WTC11 (cell line): Measurements from ENCODE around the gene LAD1. TPM values are rescaled to one million over a fixed set of nuclear protein-coding genes. Genes with fewer than 3 reads are reported as not detected.

Source experiments
- ATF1 ChIP-seq: sonication (generic); formaldehyde crosslinking; IDR thresholded peaks from 2 replicates; pipeline ENCODE4 v1.8.1; 2023; ENCODE audit warnings: mild to moderate bottlenecking, moderate library complexity, missing genetic modification reagents
- CREM ChIP-seq: sonication (generic); formaldehyde crosslinking; IDR thresholded peaks from 2 replicates; pipeline ENCODE4 v1.8.1; 2022; ENCODE audit warnings: mild to moderate bottlenecking, missing genetic modification reagents, moderate library complexity
- FOXK1 ChIP-seq: sonication (generic); formaldehyde crosslinking; IDR thresholded peaks from 2 replicates; pipeline ENCODE4 v1.8.0; 2022; ENCODE audit warnings: mild to moderate bottlenecking, moderate library complexity, missing genetic modification reagents
- GABPB1 ChIP-seq: sonication (generic); formaldehyde crosslinking; IDR thresholded peaks from 2 replicates; pipeline ENCODE4 v1.8.1; 2023; ENCODE audit warnings: mild to moderate bottlenecking, missing genetic modification reagents
- GTF2I ChIP-seq: fragments of 250-450 bp; sonication (Bioruptor Pico); conservative IDR thresholded peaks from 2 replicates; pipeline ENCODE4 v1.4.0; 2021; ENCODE audit warnings: mild to moderate bottlenecking
- HMGA2 ChIP-seq: fragments of 250-450 bp; sonication (Bioruptor Pico); IDR thresholded peaks from 2 replicates; pipeline ENCODE4 v1.4.0; 2021; ENCODE audit warnings: mild to moderate bottlenecking, moderate library complexity
- NFE2L1 ChIP-seq: sonication (generic); formaldehyde crosslinking; IDR thresholded peaks from 2 replicates; pipeline ENCODE4 v1.8.1; 2023; ENCODE audit warnings: missing genetic modification reagents
- RELA ChIP-seq: sonication (generic); formaldehyde crosslinking; IDR thresholded peaks from 2 replicates; pipeline ENCODE4 v1.8.1; 2022; ENCODE audit warnings: missing genetic modification reagents, mild to moderate bottlenecking, borderline replicate concordance
- TCF7 ChIP-seq: sonication (generic); formaldehyde crosslinking; IDR thresholded peaks from 2 replicates; pipeline ENCODE4 v1.8.0; 2022; ENCODE audit warnings: mild to moderate bottlenecking, low read depth, missing genetic modification reagents, moderate library complexity
- ZBTB21 ChIP-seq: sonication (generic); formaldehyde crosslinking; IDR thresholded peaks from 2 replicates; pipeline ENCODE4 v1.8.1; 2023; ENCODE audit warnings: mild to moderate bottlenecking, missing genetic modification reagents, borderline replicate concordance
- ZNF317 ChIP-seq: sonication (generic); formaldehyde crosslinking; IDR thresholded peaks from 2 replicates; pipeline ENCODE4 v1.8.1; 2023; ENCODE audit warnings: low read depth, mild to moderate bottlenecking, moderate library complexity, missing genetic modification reagents, borderline replicate concordance
- ZNF396 ChIP-seq: fragments of 250-450 bp; sonication (Bioruptor Pico); IDR thresholded peaks from 2 replicates; pipeline ENCODE4 v1.8.0; 2021; ENCODE audit warnings: mild to moderate bottlenecking, moderate library complexity, borderline replicate concordance
- ZNF416 ChIP-seq: fragments of 250-450 bp; sonication (Bioruptor Pico); IDR thresholded peaks from 2 replicates; pipeline ENCODE4 v1.9.0; 2021; ENCODE audit warnings: mild to moderate bottlenecking, inconsistent platforms
- total RNA-seq: library from RNA; stranded (reverse); gene quantifications from 3 replicates; pipeline ENCODE4 v1.2.3, GENCODE V29; 2021
- TF ChIP-seq, protein P1 (sequence below): fragments of 250-450 bp; sonication (Bioruptor Pico); IDR thresholded peaks from 2 replicates; pipeline ENCODE4 v1.9.0; 2021; ENCODE audit warnings: moderate library complexity, mild to moderate bottlenecking, inconsistent platforms, borderline replicate concordance
- TF ChIP-seq, protein P2 (sequence below): sonication (generic); formaldehyde crosslinking; IDR thresholded peaks from 2 replicates; pipeline ENCODE4 v1.8.0; 2023; ENCODE audit warnings: missing genetic modification reagents, mild to moderate bottlenecking, borderline replicate concordance
- TF ChIP-seq, protein P3 (sequence below): sonication (generic); formaldehyde crosslinking; IDR thresholded peaks from 2 replicates; pipeline ENCODE4 v1.8.1; 2023; ENCODE audit warnings: mild to moderate bottlenecking, moderate library complexity, missing genetic modification reagents
- TF ChIP-seq, protein P4 (sequence below): sonication (generic); formaldehyde crosslinking; conservative IDR thresholded peaks from 2 replicates; pipeline ENCODE4 v1.8.1; 2022; ENCODE audit warnings: mild to moderate bottlenecking, missing genetic modification reagents
- TF ChIP-seq, protein P5 (sequence below): sonication (generic); formaldehyde crosslinking; IDR thresholded peaks from 2 replicates; pipeline ENCODE4 v1.8.1; 2022; ENCODE audit warnings: low read depth, mild to moderate bottlenecking, moderate library complexity, missing genetic modification reagents, borderline replicate concordance
- TF ChIP-seq, protein P6 (sequence below): sonication (generic); formaldehyde crosslinking; IDR thresholded peaks from 2 replicates; pipeline ENCODE4 v1.8.1; 2023; ENCODE audit warnings: mild to moderate bottlenecking, missing genetic modification reagents
- TF ChIP-seq, protein P7 (sequence below): sonication (generic); formaldehyde crosslinking; IDR thresholded peaks from 2 replicates; pipeline ENCODE4 v1.8.1; 2022; ENCODE audit warnings: mild to moderate bottlenecking, missing genetic modification reagents, moderate library complexity, borderline replicate concordance
- TF ChIP-seq, protein P8 (sequence below): fragments of 250-450 bp; sonication (Bioruptor Pico); conservative IDR thresholded peaks from 2 replicates; pipeline ENCODE4 v1.9.0; 2021; ENCODE audit warnings: mild to moderate bottlenecking
- TF ChIP-seq, protein P9 (sequence below): sonication (generic); formaldehyde crosslinking; IDR thresholded peaks from 2 replicates; pipeline ENCODE4 v1.8.0; 2022; ENCODE audit warnings: mild to moderate bottlenecking, missing genetic modification reagents

LAD1 gene
- total RNA-seq, 1 experiment from 2014 or later, result 14.9 TPM

DNA sequence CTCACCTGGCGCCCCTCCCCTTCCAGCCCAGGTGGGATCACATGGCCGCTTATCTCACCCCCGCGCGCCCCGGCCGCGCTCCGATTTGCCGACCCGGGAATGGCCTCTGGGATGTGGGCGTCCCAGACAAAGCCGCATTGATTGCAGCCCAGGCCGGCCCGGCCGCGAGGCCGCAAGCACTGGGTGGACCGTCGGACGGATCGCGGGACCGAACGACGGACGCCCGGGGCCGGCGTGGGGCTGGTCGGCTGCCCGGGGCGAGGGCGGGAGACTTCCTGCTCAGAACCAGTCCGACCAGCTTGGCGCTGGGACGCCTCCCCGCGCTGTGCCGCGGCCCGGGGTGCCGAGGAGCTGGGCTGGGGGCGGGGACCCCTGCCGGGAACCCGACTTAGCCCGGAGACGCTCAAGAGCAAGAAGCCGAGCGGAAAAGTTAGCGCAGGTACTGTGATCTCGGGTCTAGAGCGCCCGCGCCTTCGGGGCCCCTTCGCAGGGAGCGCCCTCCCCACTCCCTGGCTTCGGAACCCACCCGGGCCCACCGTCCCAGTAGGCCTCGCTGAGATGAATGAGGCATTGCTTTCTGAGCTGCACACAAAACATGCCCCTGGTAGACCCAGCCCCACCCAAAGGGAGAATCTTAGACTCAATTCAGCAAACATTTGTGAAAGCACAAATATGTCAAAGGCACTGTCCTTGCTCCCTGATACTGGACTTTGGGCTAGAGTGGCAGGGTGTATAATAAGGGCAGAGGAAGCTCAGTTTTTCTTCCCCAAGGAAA, 415 bp upstream of the LAD1 start (continued):
- TF ChIP-seq, protein P1, sequence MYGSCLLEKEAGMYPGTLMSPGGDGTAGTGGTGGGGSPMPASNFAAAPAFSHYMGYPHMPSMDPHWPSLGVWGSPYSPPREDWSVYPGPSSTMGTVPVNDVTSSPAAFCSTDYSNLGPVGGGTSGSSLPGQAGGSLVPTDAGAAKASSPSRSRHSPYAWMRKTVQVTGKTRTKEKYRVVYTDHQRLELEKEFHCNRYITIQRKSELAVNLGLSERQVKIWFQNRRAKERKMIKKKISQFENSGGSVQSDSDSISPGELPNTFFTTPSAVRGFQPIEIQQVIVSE (CRISPR knock-in tag), result no peak
- TF ChIP-seq, protein P2, sequence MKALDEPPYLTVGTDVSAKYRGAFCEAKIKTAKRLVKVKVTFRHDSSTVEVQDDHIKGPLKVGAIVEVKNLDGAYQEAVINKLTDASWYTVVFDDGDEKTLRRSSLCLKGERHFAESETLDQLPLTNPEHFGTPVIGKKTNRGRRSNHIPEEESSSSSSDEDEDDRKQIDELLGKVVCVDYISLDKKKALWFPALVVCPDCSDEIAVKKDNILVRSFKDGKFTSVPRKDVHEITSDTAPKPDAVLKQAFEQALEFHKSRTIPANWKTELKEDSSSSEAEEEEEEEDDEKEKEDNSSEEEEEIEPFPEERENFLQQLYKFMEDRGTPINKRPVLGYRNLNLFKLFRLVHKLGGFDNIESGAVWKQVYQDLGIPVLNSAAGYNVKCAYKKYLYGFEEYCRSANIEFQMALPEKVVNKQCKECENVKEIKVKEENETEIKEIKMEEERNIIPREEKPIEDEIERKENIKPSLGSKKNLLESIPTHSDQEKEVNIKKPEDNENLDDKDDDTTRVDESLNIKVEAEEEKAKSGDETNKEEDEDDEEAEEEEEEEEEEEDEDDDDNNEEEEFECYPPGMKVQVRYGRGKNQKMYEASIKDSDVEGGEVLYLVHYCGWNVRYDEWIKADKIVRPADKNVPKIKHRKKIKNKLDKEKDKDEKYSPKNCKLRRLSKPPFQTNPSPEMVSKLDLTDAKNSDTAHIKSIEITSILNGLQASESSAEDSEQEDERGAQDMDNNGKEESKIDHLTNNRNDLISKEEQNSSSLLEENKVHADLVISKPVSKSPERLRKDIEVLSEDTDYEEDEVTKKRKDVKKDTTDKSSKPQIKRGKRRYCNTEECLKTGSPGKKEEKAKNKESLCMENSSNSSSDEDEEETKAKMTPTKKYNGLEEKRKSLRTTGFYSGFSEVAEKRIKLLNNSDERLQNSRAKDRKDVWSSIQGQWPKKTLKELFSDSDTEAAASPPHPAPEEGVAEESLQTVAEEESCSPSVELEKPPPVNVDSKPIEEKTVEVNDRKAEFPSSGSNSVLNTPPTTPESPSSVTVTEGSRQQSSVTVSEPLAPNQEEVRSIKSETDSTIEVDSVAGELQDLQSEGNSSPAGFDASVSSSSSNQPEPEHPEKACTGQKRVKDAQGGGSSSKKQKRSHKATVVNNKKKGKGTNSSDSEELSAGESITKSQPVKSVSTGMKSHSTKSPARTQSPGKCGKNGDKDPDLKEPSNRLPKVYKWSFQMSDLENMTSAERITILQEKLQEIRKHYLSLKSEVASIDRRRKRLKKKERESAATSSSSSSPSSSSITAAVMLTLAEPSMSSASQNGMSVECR (CRISPR knock-in tag), result no peak; the same call in 1 of the 2 replicates
- TF ChIP-seq ATF1 (CRISPR knock-in tag) (0 out of 2 replicates have a peak, but pooled peaks have one; percentile 41), HMGA2 (CRISPR knock-in tag) (no peak), TCF7 (peak; percentile 59; the same call in 1 of the 2 replicates), CREM (CRISPR knock-in tag) (0 out of 2 replicates have a peak, but pooled peaks have one; percentile 28), NFE2L1 (CRISPR knock-in tag) (peak; percentile 63; the same call in 1 of the 2 replicates), GTF2I (CRISPR knock-in tag) (no peak), ZNF317 (CRISPR knock-in tag) (no peak; the same call in 1 of the 2 replicates), ZNF396 (CRISPR knock-in tag) (no peak), GABPB1 (CRISPR knock-in tag) (no peak), FOXK1 (peak; percentile 72; the same call in 1 of the 2 replicates), ZNF416 (CRISPR knock-in tag) (peak; percentile 73; the same call in 1 of the 2 replicates), ZBTB21 (CRISPR knock-in tag) (0 out of 2 replicates have a peak, but pooled peaks have one; percentile 73), RELA (CRISPR knock-in tag) (peak; percentile 66; the same call in 1 of the 2 replicates)
- TF ChIP-seq, protein P3, sequence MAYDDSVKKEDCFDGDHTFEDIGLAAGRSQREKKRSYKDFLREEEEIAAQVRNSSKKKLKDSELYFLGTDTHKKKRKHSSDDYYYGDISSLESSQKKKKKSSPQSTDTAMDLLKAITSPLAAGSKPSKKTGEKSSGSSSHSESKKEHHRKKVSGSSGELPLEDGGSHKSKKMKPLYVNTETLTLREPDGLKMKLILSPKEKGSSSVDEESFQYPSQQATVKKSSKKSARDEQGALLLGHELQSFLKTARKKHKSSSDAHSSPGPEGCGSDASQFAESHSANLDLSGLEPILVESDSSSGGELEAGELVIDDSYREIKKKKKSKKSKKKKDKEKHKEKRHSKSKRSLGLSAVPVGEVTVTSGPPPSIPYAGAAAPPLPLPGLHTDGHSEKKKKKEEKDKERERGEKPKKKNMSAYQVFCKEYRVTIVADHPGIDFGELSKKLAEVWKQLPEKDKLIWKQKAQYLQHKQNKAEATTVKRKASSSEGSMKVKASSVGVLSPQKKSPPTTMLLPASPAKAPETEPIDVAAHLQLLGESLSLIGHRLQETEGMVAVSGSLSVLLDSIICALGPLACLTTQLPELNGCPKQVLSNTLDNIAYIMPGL (CRISPR knock-in tag), result peak; percentile 87; the same call in 1 of the 2 replicates
- TF ChIP-seq, protein P4, sequence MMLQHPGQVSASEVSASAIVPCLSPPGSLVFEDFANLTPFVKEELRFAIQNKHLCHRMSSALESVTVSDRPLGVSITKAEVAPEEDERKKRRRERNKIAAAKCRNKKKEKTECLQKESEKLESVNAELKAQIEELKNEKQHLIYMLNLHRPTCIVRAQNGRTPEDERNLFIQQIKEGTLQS (CRISPR knock-in tag), result no peak
- TF ChIP-seq, protein P5, sequence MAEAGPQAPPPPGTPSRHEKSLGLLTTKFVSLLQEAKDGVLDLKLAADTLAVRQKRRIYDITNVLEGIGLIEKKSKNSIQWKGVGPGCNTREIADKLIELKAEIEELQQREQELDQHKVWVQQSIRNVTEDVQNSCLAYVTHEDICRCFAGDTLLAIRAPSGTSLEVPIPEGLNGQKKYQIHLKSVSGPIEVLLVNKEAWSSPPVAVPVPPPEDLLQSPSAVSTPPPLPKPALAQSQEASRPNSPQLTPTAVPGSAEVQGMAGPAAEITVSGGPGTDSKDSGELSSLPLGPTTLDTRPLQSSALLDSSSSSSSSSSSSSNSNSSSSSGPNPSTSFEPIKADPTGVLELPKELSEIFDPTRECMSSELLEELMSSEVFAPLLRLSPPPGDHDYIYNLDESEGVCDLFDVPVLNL (CRISPR knock-in tag), result peak; percentile 74
- TF ChIP-seq, protein P6, sequence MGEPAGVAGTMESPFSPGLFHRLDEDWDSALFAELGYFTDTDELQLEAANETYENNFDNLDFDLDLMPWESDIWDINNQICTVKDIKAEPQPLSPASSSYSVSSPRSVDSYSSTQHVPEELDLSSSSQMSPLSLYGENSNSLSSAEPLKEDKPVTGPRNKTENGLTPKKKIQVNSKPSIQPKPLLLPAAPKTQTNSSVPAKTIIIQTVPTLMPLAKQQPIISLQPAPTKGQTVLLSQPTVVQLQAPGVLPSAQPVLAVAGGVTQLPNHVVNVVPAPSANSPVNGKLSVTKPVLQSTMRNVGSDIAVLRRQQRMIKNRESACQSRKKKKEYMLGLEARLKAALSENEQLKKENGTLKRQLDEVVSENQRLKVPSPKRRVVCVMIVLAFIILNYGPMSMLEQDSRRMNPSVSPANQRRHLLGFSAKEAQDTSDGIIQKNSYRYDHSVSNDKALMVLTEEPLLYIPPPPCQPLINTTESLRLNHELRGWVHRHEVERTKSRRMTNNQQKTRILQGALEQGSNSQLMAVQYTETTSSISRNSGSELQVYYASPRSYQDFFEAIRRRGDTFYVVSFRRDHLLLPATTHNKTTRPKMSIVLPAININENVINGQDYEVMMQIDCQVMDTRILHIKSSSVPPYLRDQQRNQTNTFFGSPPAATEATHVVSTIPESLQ (CRISPR knock-in tag), result no peak
- TF ChIP-seq, protein P7, sequence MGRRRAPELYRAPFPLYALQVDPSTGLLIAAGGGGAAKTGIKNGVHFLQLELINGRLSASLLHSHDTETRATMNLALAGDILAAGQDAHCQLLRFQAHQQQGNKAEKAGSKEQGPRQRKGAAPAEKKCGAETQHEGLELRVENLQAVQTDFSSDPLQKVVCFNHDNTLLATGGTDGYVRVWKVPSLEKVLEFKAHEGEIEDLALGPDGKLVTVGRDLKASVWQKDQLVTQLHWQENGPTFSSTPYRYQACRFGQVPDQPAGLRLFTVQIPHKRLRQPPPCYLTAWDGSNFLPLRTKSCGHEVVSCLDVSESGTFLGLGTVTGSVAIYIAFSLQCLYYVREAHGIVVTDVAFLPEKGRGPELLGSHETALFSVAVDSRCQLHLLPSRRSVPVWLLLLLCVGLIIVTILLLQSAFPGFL, result no peak
- TF ChIP-seq, protein P8, sequence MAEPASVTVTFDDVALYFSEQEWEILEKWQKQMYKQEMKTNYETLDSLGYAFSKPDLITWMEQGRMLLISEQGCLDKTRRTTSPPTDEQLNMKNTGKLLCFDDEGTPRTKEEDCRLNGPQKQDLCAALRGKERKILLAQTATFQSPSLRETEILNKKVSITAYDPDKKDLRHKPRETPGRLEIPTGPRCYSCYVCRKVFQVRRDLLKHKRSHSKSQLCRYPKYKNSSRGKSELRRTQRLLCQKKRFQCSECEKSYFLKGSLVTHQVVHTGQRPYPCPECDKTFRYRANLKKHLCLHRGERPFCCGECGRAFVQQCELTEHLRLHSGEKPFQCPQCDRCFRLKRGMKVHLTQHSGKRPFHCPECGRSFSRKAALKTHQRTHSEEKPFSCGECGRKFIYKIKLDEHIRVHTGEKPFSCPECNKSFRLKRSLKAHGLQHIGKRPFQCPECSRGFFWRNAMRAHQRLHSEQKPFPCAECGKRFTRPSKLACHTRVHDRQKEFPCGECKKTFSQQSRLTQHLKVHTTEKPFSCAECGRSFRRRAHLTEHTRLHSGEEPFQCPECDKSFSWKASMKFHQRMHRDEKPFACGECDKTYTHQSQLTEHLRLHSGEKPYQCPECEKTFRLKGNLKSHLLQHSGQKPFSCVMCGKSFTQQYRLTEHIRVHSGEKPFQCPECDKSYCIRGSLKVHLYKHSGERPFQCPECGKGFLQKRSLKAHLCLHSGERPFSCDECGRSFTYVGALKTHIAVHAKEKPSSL (CRISPR knock-in tag), result no peak
- TF ChIP-seq, protein P9, sequence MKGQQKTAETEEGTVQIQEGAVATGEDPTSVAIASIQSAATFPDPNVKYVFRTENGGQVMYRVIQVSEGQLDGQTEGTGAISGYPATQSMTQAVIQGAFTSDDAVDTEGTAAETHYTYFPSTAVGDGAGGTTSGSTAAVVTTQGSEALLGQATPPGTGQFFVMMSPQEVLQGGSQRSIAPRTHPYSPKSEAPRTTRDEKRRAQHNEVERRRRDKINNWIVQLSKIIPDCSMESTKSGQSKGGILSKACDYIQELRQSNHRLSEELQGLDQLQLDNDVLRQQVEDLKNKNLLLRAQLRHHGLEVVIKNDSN (CRISPR knock-in tag), result peak; percentile 88
